Measurements from ENCODE around the gene OSBP2.

Gene OSBP2

GRCh38 chr22:30824096-30824495, 129.4 kb downstream of the OSBP2 start:
- Histone ChIP-seq H3K27ac (no peak overlapping the region), H3K9ac (ENCODE audit: insufficient read length) (no peak overlapping the region), H3K4me3 (no peak overlapping the region), H3K36me3 (ENCODE audit: insufficient read depth, low read length) (no peaks in the 10 kb centered on the region), H3K9me3 (ENCODE audit: low read depth, low read length) (no peaks in the 10 kb centered on the region)
- no peak for TF ChIP-seq POLR2AphosphoS5 (IDR thresholded peaks at IDR 0.05; ENCODE audit: borderline replicate concordance, low read depth, low read length)
- no peak for TF ChIP-seq FOXP2 (optimal IDR thresholded peaks at IDR 0.05; ENCODE audit: control extremely low read depth, extremely low read length, insufficient read depth)
- no peak for TF ChIP-seq EZH2 (IDR thresholded peaks at IDR 0.05)
- DNase-seq (ENCODE audit: low read depth, low spot score), result no peak

GRCh38 chr22:30824711-30825110, 130.0 kb downstream of the OSBP2 start:
- no peak overlapping the region for H3K27ac ChIP-seq
- H3K9ac ChIP-seq (ENCODE audit: insufficient read length), result no peak overlapping the region
- no peak for DNase-seq (ENCODE audit: low read depth, low spot score)
- H3K9me3 ChIP-seq (ENCODE audit: low read depth, low read length), result no peaks in the 10 kb centered on the region
- TF ChIP-seq POLR2AphosphoS5 (IDR thresholded peaks at IDR 0.05; ENCODE audit: borderline replicate concordance, low read depth, low read length), result no peak
- no peak for TF ChIP-seq EZH2 (IDR thresholded peaks at IDR 0.05)
- no peak overlapping the region for H3K4me3 ChIP-seq
- H3K36me3 ChIP-seq (ENCODE audit: insufficient read depth, low read length), result no peaks in the 10 kb centered on the region

- Histone ChIP-seq H3K36me3 (ENCODE audit: insufficient read depth, low read length) (no peaks in the 10 kb centered on the region), H3K27ac (no peak overlapping the region), H3K9me3 (ENCODE audit: low read depth, low read length) (no peaks in the 10 kb centered on the region), H3K9ac (ENCODE audit: insufficient read length) (no peak overlapping the region), H3K4me3 (no peak overlapping the region)
- no peak for DNase-seq (ENCODE audit: low read depth, low spot score)
- TF ChIP-seq EZH2 (IDR thresholded peaks at IDR 0.05), result no peak
- no peak for TF ChIP-seq POLR2AphosphoS5 (IDR thresholded peaks at IDR 0.05; ENCODE audit: borderline replicate concordance, low read depth, low read length)
- TF ChIP-seq FOXP2 (optimal IDR thresholded peaks at IDR 0.05; ENCODE audit: control extremely low read depth, extremely low read length, insufficient read depth), result no peak
Measured at GRCh38 chr22:30825711-30826505, 131.2 kb downstream of the OSBP2 start.

DNA sequence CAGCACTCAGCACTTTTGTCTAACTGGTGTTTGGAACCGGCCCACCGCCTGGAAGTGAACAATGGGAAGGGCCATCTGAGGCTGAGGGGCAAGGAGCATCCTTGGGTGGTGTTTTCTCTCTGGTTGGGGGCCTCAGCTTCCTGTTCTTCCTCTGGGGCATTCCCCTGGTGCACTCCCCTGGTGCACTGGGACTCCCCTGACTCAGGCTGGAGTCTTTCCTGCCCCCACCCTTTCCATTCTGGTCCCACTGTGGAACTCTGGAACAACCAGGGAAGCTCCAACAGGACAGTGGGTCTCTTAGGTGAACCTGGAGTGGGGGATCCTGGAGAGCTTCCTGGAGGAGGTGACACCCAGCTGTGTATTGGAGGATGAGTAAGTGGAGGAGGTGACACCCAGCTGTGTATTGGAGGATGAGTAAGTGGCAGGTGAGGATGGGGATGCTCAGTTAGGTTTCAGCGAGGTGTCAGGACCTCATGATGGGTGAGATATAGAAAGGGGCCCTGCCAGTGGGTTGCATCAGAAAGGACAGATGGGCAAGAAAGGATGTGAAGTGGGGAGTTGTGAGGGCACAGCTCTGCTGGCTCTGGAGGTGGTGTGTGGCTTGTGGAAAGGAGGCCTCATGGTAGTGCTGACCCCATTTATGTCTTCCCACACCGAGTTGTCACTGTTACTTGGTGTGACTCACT, 132.1 kb downstream of the OSBP2 start:
- Histone ChIP-seq H3K27ac (no peak overlapping the region), H3K36me3 (ENCODE audit: insufficient read depth, low read length) (no peaks in the 10 kb centered on the region), H3K9ac (ENCODE audit: insufficient read length) (no peak overlapping the region), H3K4me3 (no peak overlapping the region), H3K9me3 (ENCODE audit: low read depth, low read length) (no peaks in the 10 kb centered on the region)
- DNase-seq (ENCODE audit: low read depth, low spot score), result no peak
- no peak for TF ChIP-seq FOXP2 (optimal IDR thresholded peaks at IDR 0.05; ENCODE audit: control extremely low read depth, extremely low read length, insufficient read depth)
- TF ChIP-seq EZH2 (IDR thresholded peaks at IDR 0.05), result no peak
- no peak for TF ChIP-seq POLR2AphosphoS5 (IDR thresholded peaks at IDR 0.05; ENCODE audit: borderline replicate concordance, low read depth, low read length)

DNA sequence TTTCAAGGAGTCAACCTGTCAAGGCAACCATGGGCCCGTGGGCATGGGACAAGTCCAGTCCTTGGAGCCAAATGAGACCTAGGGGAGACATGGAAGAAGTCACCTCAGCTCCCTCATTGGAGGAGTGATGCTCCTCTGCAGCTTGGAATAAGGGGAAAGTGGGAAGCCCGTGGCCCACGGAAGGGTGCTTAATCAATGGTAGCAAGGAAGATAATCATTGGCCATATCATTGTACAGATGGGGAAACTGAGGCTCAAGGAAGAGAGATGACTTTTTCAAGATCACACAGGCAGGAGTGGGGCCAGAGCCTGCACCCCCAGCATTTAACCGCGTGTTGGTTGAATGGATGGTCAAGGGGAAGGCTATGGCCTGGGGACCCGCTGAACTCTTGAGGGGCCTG, 133.0 kb downstream of the OSBP2 start:
- H3K36me3 ChIP-seq (ENCODE audit: insufficient read depth, low read length), result no peaks in the 10 kb centered on the region
- no peaks in the 10 kb centered on the region for H3K9me3 ChIP-seq (ENCODE audit: low read depth, low read length)
- DNase-seq (ENCODE audit: low read depth, low spot score), result no peak
- no peak overlapping the region for H3K4me3 ChIP-seq
- H3K9ac ChIP-seq (ENCODE audit: insufficient read length), result no peak overlapping the region
- no peak for TF ChIP-seq FOXP2 (optimal IDR thresholded peaks at IDR 0.05; ENCODE audit: control extremely low read depth, extremely low read length, insufficient read depth)
- TF ChIP-seq POLR2AphosphoS5 (IDR thresholded peaks at IDR 0.05; ENCODE audit: borderline replicate concordance, low read depth, low read length), result no peak
- TF ChIP-seq EZH2 (IDR thresholded peaks at IDR 0.05), result no peak
- H3K27ac ChIP-seq, result no peak overlapping the region

- TF ChIP-seq FOXP2 (optimal IDR thresholded peaks at IDR 0.05; ENCODE audit: control extremely low read depth, extremely low read length, insufficient read depth), result no peak
- no peak for TF ChIP-seq EZH2 (IDR thresholded peaks at IDR 0.05)
- no peak for TF ChIP-seq POLR2AphosphoS5 (IDR thresholded peaks at IDR 0.05; ENCODE audit: borderline replicate concordance, low read depth, low read length)
- no peaks in the 10 kb centered on the region for H3K36me3 ChIP-seq (ENCODE audit: insufficient read depth, low read length)
- H3K4me3 ChIP-seq, result no peak overlapping the region
- no peaks in the 10 kb centered on the region for H3K9me3 ChIP-seq (ENCODE audit: low read depth, low read length)
- DNase-seq (ENCODE audit: low read depth, low spot score), result no peak
- H3K9ac ChIP-seq (ENCODE audit: insufficient read length), result no peak overlapping the region
- no peak overlapping the region for H3K27ac ChIP-seq
Measured at GRCh38 chr22:30828187-30829155, 133.8 kb downstream of the OSBP2 start.

- H3K9ac ChIP-seq (ENCODE audit: insufficient read length), result no peak overlapping the region
- no peak for DNase-seq (ENCODE audit: low read depth, low spot score)
- TF ChIP-seq FOXP2 (optimal IDR thresholded peaks at IDR 0.05; ENCODE audit: control extremely low read depth, extremely low read length, insufficient read depth) (no peak), EZH2 (IDR thresholded peaks at IDR 0.05) (no peak), POLR2AphosphoS5 (IDR thresholded peaks at IDR 0.05; ENCODE audit: borderline replicate concordance, low read depth, low read length) (no peak)
- no peaks in the 10 kb centered on the region for H3K36me3 ChIP-seq (ENCODE audit: insufficient read depth, low read length)
- no peak overlapping the region for H3K4me3 ChIP-seq
- no peak overlapping the region for H3K27ac ChIP-seq
- no peaks in the 10 kb centered on the region for H3K9me3 ChIP-seq (ENCODE audit: low read depth, low read length)
Measured at GRCh38 chr22:30829901-30830550, 135.4 kb downstream of the OSBP2 start.
